CD4-positive, alpha-beta T cell (primary cell): Measurements from ENCODE around the gene APOBEC3F. TPM values are rescaled to one million over a fixed set of nuclear protein-coding genes. Genes with fewer than 3 reads are reported as not detected.
"Not testable (repeated sequence)": the region's sequence is repeated elsewhere in the genome, so short reads cannot be mapped to it uniquely, and the experiment has no call there.

Experiments
- ATAC-seq: fragments of 200-7000 bp; cut with Tn5 transposase; one replicate; pipeline ENCODE4 v1.10.0; 2022; ENCODE audit warnings: mild to moderate bottlenecking; ENCODE audit not compliant: poor library complexity
- CTCF ChIA-PET: fragments of 350-600 bp; sonication (Branson Sonifier 250); formaldehyde crosslinking; loops from one replicate; lab custom pipeline; 2021; ENCODE audit warnings: antibody characterized with exemption, inconsistent platforms; lab: Charles Lee
- POLR2A ChIA-PET: fragments of 350-600 bp; sonication (Branson Sonifier 250); formaldehyde crosslinking; loops from one replicate; lab custom pipeline; 2021; ENCODE audit warnings: antibody characterized with exemption, inconsistent platforms; lab: Charles Lee
- DNase-seq, 14 experiments: peaks; one replicate each; pipeline ENCODE4 v3.0.0-alpha.2; 2013 to 2020; ENCODE audit warnings: mixed read lengths in 2 of 14
- H3K27ac ChIP-seq, 2 donors: one replicate each; pipeline versions ENCODE4 v1.5.1 to v1.7.0; 2013; ENCODE audit warnings: low read length in 2 of 2, low read depth in 1 of 2, mild to moderate bottlenecking in 1 of 2
- H3K27me3 ChIP-seq, 2 experiments: 1 replicate in 1 of 2; 2 replicates in 1 of 2; pipeline versions ENCODE4 v1.6.1 to v1.7.0; 2013; ENCODE audit warnings: low read length in 2 of 2, control low read depth in 1 of 2, mild to moderate bottlenecking in 1 of 2, moderate library complexity in 1 of 2; ENCODE audit not compliant: insufficient read depth in 2 of 2, control insufficient read depth in 1 of 2
- H3K36me3 ChIP-seq: one replicate; pipeline ENCODE4 v1.6.1; 2013; ENCODE audit warnings: low read length, control low read depth; ENCODE audit not compliant: insufficient read depth
- H3K4me1 ChIP-seq: one replicate; pipeline ENCODE4 v1.6.1; 2013; ENCODE audit warnings: low read length, control low read depth; ENCODE audit not compliant: insufficient read depth
- H3K4me3 ChIP-seq: one replicate; pipeline ENCODE4 v1.5.1; 2013; ENCODE audit warnings: mild to moderate bottlenecking, low read length, moderate library complexity
- H3K9me3 ChIP-seq, 2 experiments: 1 replicate in 1 of 2; 2 replicates in 1 of 2; pipeline versions ENCODE4 v1.6.1 to v1.7.0; 2013; ENCODE audit warnings: low read length in 2 of 2, mild to moderate bottlenecking in 2 of 2, control low read depth in 1 of 2, moderate library complexity in 1 of 2; ENCODE audit not compliant: control insufficient read depth in 1 of 2, insufficient read depth in 1 of 2
- H3K27ac Mint-ChIP-seq: one replicate; pipeline ENCODE4 v1.8.0; 2020; ENCODE audit warnings: mixed read lengths
- H3K27me3 Mint-ChIP-seq: one replicate; pipeline ENCODE4 v1.8.0; 2021; ENCODE audit warnings: mixed read lengths
- H3K36me3 Mint-ChIP-seq: one replicate; pipeline ENCODE4 v1.8.0; 2021; ENCODE audit warnings: low read depth, mixed read lengths
- H3K4me1 Mint-ChIP-seq: one replicate; pipeline ENCODE4 v1.8.0; 2021; ENCODE audit warnings: low read depth, mixed read lengths
- H3K4me3 Mint-ChIP-seq: one replicate; pipeline ENCODE4 v1.8.0; 2020; ENCODE audit warnings: mild to moderate bottlenecking, mixed read lengths
- H3K9me3 Mint-ChIP-seq: one replicate; pipeline ENCODE4 v1.8.0; 2020; ENCODE audit warnings: mixed read lengths
- CTCF ChIP-seq: fragments of 200-600 bp; IDR thresholded peaks from one replicate; pipeline ENCODE4 v1.8.0; 2022; ENCODE audit warnings: antibody characterized with exemption, mild to moderate bottlenecking
- intact Hi-C, 2 experiments: fragments of 100-400 bp; cut with DNase I in 1 of 2; cut with micrococcal nuclease in 1 of 2; formaldehyde crosslinking; loops; one replicate each; pipeline versions ENCODE4 v1.15.1 to v1.9.0; 2023 to 2025; cut with DNase I, micrococcal nuclease
- total RNA-seq, 174 experiments: library from RNA in 2 of 174; stranded (reverse) in 2 of 174; gene quantifications; one replicate each; pipeline ENCODE4 v1.2.3 and lab custom pipeline; 2021 to 2026

The APOBEC3F gene
- total RNA-seq, 2 experiments from 2014 or later: 4.3 to 6.5 TPM

- intact Hi-C loops: loop anchor here in 1 of 2 experiments (5.0 kb wide), 2 partner anchors 39 to 61 kb away; no protein-coding TSS in a partner anchor
- peaks cover 70% of the 10 kb centered on the region for H3K4me1 ChIP-seq
- Mint-ChIP-seq H3K27ac (peak overlapping the region; percentile 89), H3K9me3 (no peaks in the 10 kb centered on the region), H3K4me1 (peaks cover 36% of the 10 kb centered on the region), H3K27me3 (no peaks in the 10 kb centered on the region), H3K4me3 (peak overlapping the region; percentile 89), H3K36me3 (peaks cover 47% of the 10 kb centered on the region)
- no peak overlapping the region for H3K27ac ChIP-seq
- DNase-seq (peak in 2 of 14 experiments; percentile 39 to 45), ATAC-seq (no peak)
- TF ChIP-seq CTCF: no peak
- POLR2A ChIA-PET: interaction anchor here (2.5 kb wide), 1 partner anchor 11 kb away, joined by 19 read pairs; no protein-coding TSS in a partner anchor
- H3K27me3 ChIP-seq: no peaks in the 10 kb centered on the region
- H3K4me3 ChIP-seq: peak overlapping the region; percentile 80
- H3K9me3 ChIP-seq: no peaks in the 10 kb centered on the region
- H3K36me3 ChIP-seq: peaks cover 32% of the 10 kb centered on the region
- CTCF ChIA-PET: no interaction called here
Observed at GRCh38 chr22:39078329-39078728, 37.7 kb downstream of the APOBEC3F start.

- H3K9me3 ChIP-seq, DNase-seq, H3K27ac ChIP-seq, H3K27me3 Mint-ChIP-seq, H3K9me3 Mint-ChIP-seq, H3K27me3 ChIP-seq, ATAC-seq, H3K4me3 ChIP-seq, H3K27ac Mint-ChIP-seq: not testable (repeated sequence)
- peaks cover 38% of the 10 kb centered on the region for H3K36me3 ChIP-seq
- intact Hi-C loops: loop anchor here in 1 of 2 experiments (5.0 kb wide), 2 partner anchors 38 to 62 kb away; no protein-coding TSS in a partner anchor
- ChIA-PET POLR2A (interaction anchor here (1.2 kb wide), 1 partner anchor 10 kb away, joined by 5 read pairs; no protein-coding TSS in a partner anchor), CTCF (interaction anchor here (0.6 to 1.0 kb wide), 2 partner anchors 9 to 15 kb away, joined by 3 read pairs; no protein-coding TSS in a partner anchor)
- peaks cover 31% of the 10 kb centered on the region for H3K4me1 Mint-ChIP-seq
- H3K36me3 Mint-ChIP-seq: peaks cover 47% of the 10 kb centered on the region
- peaks cover 76% of the 10 kb centered on the region for H3K4me1 ChIP-seq
- peak overlapping the region; percentile 89 for H3K4me3 Mint-ChIP-seq
Observed at GRCh38 chr22:39079054-39079637, 38.5 kb downstream of the APOBEC3F start.

DNA sequence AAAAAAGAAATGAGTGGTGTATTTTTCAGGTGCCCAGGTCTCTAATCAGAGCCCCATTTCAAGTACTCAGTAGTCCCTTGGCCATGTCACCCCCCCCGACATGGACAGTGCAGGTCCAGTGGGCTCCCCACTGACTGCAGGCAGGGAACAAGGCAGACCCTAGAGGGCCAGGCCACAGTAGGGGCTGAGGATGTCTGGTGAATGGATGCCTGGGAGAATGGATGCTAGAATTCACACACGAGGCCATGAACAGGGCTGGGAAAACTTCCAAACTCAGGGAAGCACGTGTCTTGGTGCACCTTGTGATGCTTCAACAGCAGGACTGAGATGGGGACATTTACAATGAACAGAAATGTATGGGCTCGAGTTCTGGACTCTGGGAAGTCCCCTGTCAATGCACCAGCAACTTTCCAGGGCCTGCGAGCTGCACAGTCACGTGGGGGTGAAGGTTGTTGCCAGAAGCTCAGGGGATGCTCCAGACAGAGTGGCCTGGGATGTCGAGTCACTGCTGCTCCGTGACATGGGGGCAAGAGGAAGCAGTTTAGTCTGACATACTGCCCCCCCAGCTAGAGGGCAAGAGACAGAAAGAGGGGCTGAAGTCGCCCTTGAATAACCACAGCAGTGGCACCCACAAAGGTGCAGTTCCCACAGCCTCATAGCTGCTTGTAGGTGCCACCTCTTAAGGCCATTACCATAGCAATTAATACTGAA is 39.5 kb downstream of the APOBEC3F start:
- Histone ChIP-seq H3K9me3 (no peaks in the 10 kb centered on the region), H3K4me3 (no peak overlapping the region), H3K27me3 (no peaks in the 10 kb centered on the region), H3K27ac (no peak overlapping the region), H3K4me1 (peaks cover 84% of the 10 kb centered on the region), H3K36me3 (peaks cover 46% of the 10 kb centered on the region)
- DNase-seq: peak in 3 of 14 experiments; percentile 43 to 67 (median 63)
- intact Hi-C loops: loop anchor here in 1 of 2 experiments (5.0 kb wide), 1 partner anchor 37 kb away; no protein-coding TSS in a partner anchor
- no peak for TF ChIP-seq CTCF
- Mint-ChIP-seq H3K36me3 (peaks cover 52% of the 10 kb centered on the region), H3K9me3 (no peaks in the 10 kb centered on the region), H3K4me3 (peak overlapping the region; percentile 42), H3K27me3 (no peaks in the 10 kb centered on the region), H3K27ac (no peak overlapping the region), H3K4me1 (peaks cover 31% of the 10 kb centered on the region)
- POLR2A ChIA-PET: interaction anchor here (0.7 to 1.2 kb wide), 3 partner anchors 9 to 1331 kb away, joined by 3 to 5 read pairs (median 5); no protein-coding TSS in a partner anchor
- CTCF ChIA-PET: interaction anchor here (1.0 kb wide), 1 partner anchor 8 kb away, joined by 3 read pairs; no protein-coding TSS in a partner anchor
- no peak for ATAC-seq
